H9 (cell line): ENCODE data around the gene ART4. TPM values are rescaled to one million over a fixed set of nuclear protein-coding genes. Genes with fewer than 3 reads are reported as not detected.

Source experiments
- DNase-seq: peaks from one replicate; pipeline ENCODE4 v3.0.0-alpha.2; 2017
- H2AFZ ChIP-seq: one replicate; pipeline ENCODE4 v1.6.1; 2013; ENCODE audit warnings: mild to moderate bottlenecking, low read length, control low read depth, moderate library complexity
- H2AK5ac ChIP-seq: 2 replicates; pipeline ENCODE4 v1.6.1; 2013; ENCODE audit warnings: low read length, control low read depth, mixed read lengths; ENCODE audit not compliant: insufficient read length
- H2BK120ac ChIP-seq: one replicate; pipeline ENCODE4 v1.6.1; 2013; ENCODE audit warnings: low read depth, mild to moderate bottlenecking, low read length, control low read depth, inconsistent platforms; ENCODE audit not compliant: poor library complexity, severe bottlenecking
- H2BK12ac ChIP-seq: 2 replicates; pipeline ENCODE4 v1.6.1; 2013; ENCODE audit warnings: low read length, control low read depth, mixed read lengths, low read depth; ENCODE audit not compliant: insufficient read length
- H2BK15ac ChIP-seq: 2 replicates; pipeline ENCODE4 v1.6.1; 2013; ENCODE audit warnings: low read depth, low read length, control low read depth
- H2BK20ac ChIP-seq: one replicate; pipeline ENCODE4 v1.6.1; 2013; ENCODE audit warnings: low read depth, mild to moderate bottlenecking, low read length, control low read depth, inconsistent platforms; ENCODE audit not compliant: poor library complexity, severe bottlenecking
- H2BK5ac ChIP-seq: 2 replicates; pipeline ENCODE4 v1.6.1; 2013; ENCODE audit warnings: low read length, control low read depth, mixed read lengths; ENCODE audit not compliant: insufficient read length
- H3K14ac ChIP-seq: 2 replicates; pipeline ENCODE4 v1.6.1; 2013; ENCODE audit warnings: low read length, control low read depth; ENCODE audit not compliant: insufficient read depth
- H3K18ac ChIP-seq: 2 replicates; pipeline ENCODE4 v1.6.1; 2013; ENCODE audit warnings: low read depth, mild to moderate bottlenecking, mixed read lengths, low read length, control low read depth; ENCODE audit not compliant: insufficient read length
- H3K23ac ChIP-seq: 2 replicates; pipeline ENCODE4 v1.6.1; 2013; ENCODE audit warnings: low read length, control low read depth, mixed read lengths, low read depth; ENCODE audit not compliant: insufficient read length
- H3K23me2 ChIP-seq: 2 replicates; pipeline ENCODE4 v1.6.1; 2013; ENCODE audit warnings: low read depth, mild to moderate bottlenecking, mixed read lengths, low read length, control low read depth; ENCODE audit not compliant: insufficient read length, poor library complexity, severe bottlenecking
- H3K27ac ChIP-seq: 2 replicates; pipeline ENCODE4 v1.5.1; 2013; ENCODE audit warnings: low read length, control low read depth, mixed read lengths, low read depth; ENCODE audit not compliant: insufficient read length
- H3K27me3 ChIP-seq: 2 replicates; pipeline ENCODE4 v1.6.1; 2013; ENCODE audit warnings: low read length, control low read depth, inconsistent platforms; ENCODE audit not compliant: insufficient read depth
- H3K4ac ChIP-seq: 2 replicates; pipeline ENCODE4 v1.6.1; 2013; ENCODE audit warnings: low read depth, mild to moderate bottlenecking, control low read depth, inconsistent platforms, low read length, moderate library complexity
- H3K4me1 ChIP-seq: 2 replicates; pipeline ENCODE4 v1.6.1; 2013; ENCODE audit warnings: low read length, control low read depth, inconsistent platforms; ENCODE audit not compliant: insufficient read depth
- H3K4me2 ChIP-seq: 2 replicates; pipeline ENCODE4 v1.6.1; 2013; ENCODE audit warnings: low read length, control low read depth, mixed read lengths; ENCODE audit not compliant: insufficient read length, insufficient read depth
- H3K56ac ChIP-seq: 2 replicates; pipeline ENCODE4 v1.6.1; 2013; ENCODE audit warnings: low read depth, mild to moderate bottlenecking, mixed read lengths, low read length, control low read depth; ENCODE audit not compliant: insufficient read length
- H3K79me1 ChIP-seq: 2 replicates; pipeline ENCODE4 v1.6.1; 2013; ENCODE audit warnings: low read depth, mild to moderate bottlenecking, moderate library complexity, low read length, control low read depth, inconsistent platforms; ENCODE audit not compliant: insufficient read depth, poor library complexity, severe bottlenecking
- H3K79me2 ChIP-seq: 2 replicates; pipeline ENCODE4 v1.6.1; 2013; ENCODE audit warnings: low read length, control low read depth, inconsistent platforms; ENCODE audit not compliant: insufficient read depth
- H3K9ac ChIP-seq: 2 replicates; pipeline ENCODE4 v1.6.1; 2013; ENCODE audit warnings: low read length, control low read depth, mixed read lengths; ENCODE audit not compliant: insufficient read length; ENCODE audit errors: extremely low read depth
- H3K9me3 ChIP-seq: one replicate; pipeline ENCODE4 v1.6.1; 2013; ENCODE audit warnings: low read depth, low read length, inconsistent platforms; ENCODE audit not compliant: control insufficient read depth
- H3T11ph ChIP-seq: one replicate; pipeline ENCODE4 v1.6.1; 2013; ENCODE audit warnings: mild to moderate bottlenecking, low read length, control low read depth, inconsistent platforms
- H4K20me1 ChIP-seq: one replicate; pipeline ENCODE4 v1.6.1; 2013; ENCODE audit not compliant: control insufficient read depth, insufficient read length, insufficient read depth
- H4K5ac ChIP-seq: 2 replicates; pipeline ENCODE4 v1.6.1; 2013; ENCODE audit warnings: low read depth, mild to moderate bottlenecking, mixed read lengths, low read length, control low read depth; ENCODE audit not compliant: insufficient read length
- H4K8ac ChIP-seq: replicated peaks from 2 replicates; pipeline ENCODE4 v1.6.1; 2013; ENCODE audit warnings: low read length, control low read depth, mixed read lengths, low read depth; ENCODE audit not compliant: insufficient read length
- H4K91ac ChIP-seq: 2 replicates; pipeline ENCODE4 v1.6.1; 2013; ENCODE audit warnings: low read depth, mild to moderate bottlenecking, moderate library complexity, mixed read lengths, low read length, control low read depth; ENCODE audit not compliant: insufficient read length
- H3K27ac Mint-ChIP-seq, 3 experiments: 2 replicates in 2 of 3; 3 replicates in 1 of 3; pipeline ENCODE4 v1.8.0; 2020 to 2021; ENCODE audit warnings: mixed read lengths in 3 of 3, mild to moderate bottlenecking in 1 of 3, moderate library complexity in 1 of 3
- H3K27me3 Mint-ChIP-seq: 2 replicates; pipeline ENCODE4 v1.8.0; 2021; ENCODE audit warnings: low read depth, mild to moderate bottlenecking, moderate library complexity, mixed read lengths
- H3K36me3 Mint-ChIP-seq, 3 experiments: 2 replicates in 2 of 3; 3 replicates in 1 of 3; pipeline ENCODE4 v1.8.0; 2020 to 2021; ENCODE audit warnings: low read depth in 3 of 3, mixed read lengths in 3 of 3; ENCODE audit not compliant: insufficient read depth in 1 of 3
- H3K4me1 Mint-ChIP-seq, 2 experiments: 2 replicates each; pipeline ENCODE4 v1.8.0; 2020; ENCODE audit warnings: mixed read lengths in 2 of 2
- H3K4me3 Mint-ChIP-seq, 2 experiments: 2 replicates in 1 of 2; 3 replicates in 1 of 2; pipeline ENCODE4 v1.8.0; 2020 to 2021; ENCODE audit warnings: mild to moderate bottlenecking in 2 of 2, mixed read lengths in 2 of 2, moderate library complexity in 1 of 2
- H3K9me3 Mint-ChIP-seq, 2 experiments: 2 replicates in 1 of 2; 3 replicates in 1 of 2; pipeline ENCODE4 v1.8.0; 2020; ENCODE audit warnings: mild to moderate bottlenecking in 2 of 2, mixed read lengths in 2 of 2, moderate library complexity in 1 of 2
- CTCF ChIP-seq: fragments of 200-600 bp; sonication (generic); conservative IDR thresholded peaks from 3 replicates; pipeline ENCODE4 v1.8.0; 2021; ENCODE audit warnings: antibody characterized with exemption, mild to moderate bottlenecking
- WGBS: extraction: QIAGEN DNeasy Blood & Tissue Kit; methylation state at CpG from one replicate; pipeline ENCODE4 v1.1.7; 2013; ENCODE audit warnings: missing lambda C conversion rate, low lambda C conversion rate, mixed read lengths; ENCODE audit not compliant: insufficient read length; ENCODE audit errors: extremely low coverage; 5-methylcytosine and 5-hydroxymethylcytosine counted together
- total RNA-seq: library from RNA; stranded (reverse); gene quantifications from 2 replicates; pipeline ENCODE4 v1.2.1, GENCODE V29; 2021

Gene ART4
- total RNA-seq, 1 experiment from 2014 or later, result not detected

GRCh38 chr12:14814014-14814413, 29.3 kb downstream of the ART4 start, which contains the start of gene SMCO3:
Gene SMCO3, minus strand, starts transcription at chr12:14814182. Its CDS starts 7,502 bp downstream, at chr12:14806680.
- no peak within 1 kb of the TSS for H4K91ac ChIP-seq
- no CpG with 5 or more reads among the region's 3 CpGs for WGBS
- H3K27ac Mint-ChIP-seq, result no peak within 1 kb of the TSS
- no peak within 1 kb of the TSS for H2BK5ac ChIP-seq
- no peaks in the 10 kb centered on the region for H3K9me3 ChIP-seq
- H3K27ac ChIP-seq, result no peak within 1 kb of the TSS
- no peak within 1 kb of the TSS for H4K5ac ChIP-seq
- H2AK5ac ChIP-seq, result no peak within 1 kb of the TSS
- H2AFZ ChIP-seq, result no peak within 1 kb of the TSS
- TF ChIP-seq CTCF, result no peak
- no peak within 1 kb of the TSS for H3K23ac ChIP-seq
- H3K18ac ChIP-seq, result no peak within 1 kb of the TSS
- H3K4ac ChIP-seq, result no peak within 1 kb of the TSS
- H3K79me1 ChIP-seq, result no peaks in the 10 kb centered on the region
- H4K8ac ChIP-seq, result no peak within 1 kb of the TSS
- H3K4me2 ChIP-seq, result no peak within 1 kb of the TSS
- no peak within 1 kb of the TSS for H2BK20ac ChIP-seq
- H4K20me1 ChIP-seq, result no peaks in the 10 kb centered on the region
- no peaks in the 10 kb centered on the region for H3K4me1 Mint-ChIP-seq
- H2BK15ac ChIP-seq, result no peak within 1 kb of the TSS
- no peak within 1 kb of the TSS for H3K9ac ChIP-seq
- no peak within 1 kb of the TSS for H3T11ph ChIP-seq
- no peaks in the 10 kb centered on the region for H3K27me3 ChIP-seq
- no peak within 1 kb of the TSS for H2BK12ac ChIP-seq
- no peaks in the 10 kb centered on the region for H3K79me2 ChIP-seq
- H3K36me3 Mint-ChIP-seq, result no peaks in the 10 kb centered on the region
- H3K23me2 ChIP-seq, result no peaks in the 10 kb centered on the region
- H3K27me3 Mint-ChIP-seq, result no peaks in the 10 kb centered on the region; the same call in 1 of the 2 replicates
- H3K14ac ChIP-seq, result no peak within 1 kb of the TSS
- no peaks in the 10 kb centered on the region for H3K9me3 Mint-ChIP-seq
- H3K4me1 ChIP-seq, result no peaks in the 10 kb centered on the region
- no peak for DNase-seq
- H3K4me3 Mint-ChIP-seq, result no peak within 1 kb of the TSS
- no peak within 1 kb of the TSS for H3K56ac ChIP-seq
- no peak within 1 kb of the TSS for H2BK120ac ChIP-seq
